GM23338 (cell line): ENCODE data around the gene DCT. TPM values are rescaled to one million over a fixed set of nuclear protein-coding genes. Genes with fewer than 3 reads are reported as not detected.

Experiments
- ATAC-seq: fragments of 200-7000 bp; cut with Tn5 transposase; 3 replicates; pipeline ENCODE4 v1.9.1; 2020
- DNase-seq: peaks from one replicate; pipeline ENCODE4 v3.0.0-alpha.2; 2015; ENCODE audit warnings: low spot score
- H2AFZ ChIP-seq: fragments of 200-600 bp; sonication (generic); 2 replicates; pipeline ENCODE4 v1.8.0; 2016; ENCODE audit warnings: antibody characterized with exemption, mild to moderate bottlenecking, moderate library complexity
- H3F3A ChIP-seq: fragments of 200-600 bp; sonication (generic); replicated peaks from 2 replicates; pipeline ENCODE4 v1.8.0; 2017; ENCODE audit warnings: antibody characterized with exemption, mixed run types, low read depth
- H3K27ac ChIP-seq: fragments of 200-600 bp; sonication (generic); 2 replicates; pipeline ENCODE4 v1.6.1; 2016; ENCODE audit warnings: low read depth
- H3K27me3 ChIP-seq: fragments of 200-600 bp; sonication (generic); 2 replicates; pipeline ENCODE4 v1.8.0; 2016; ENCODE audit warnings: mild to moderate bottlenecking, mixed run types, moderate library complexity; ENCODE audit not compliant: insufficient read depth
- H3K36me3 ChIP-seq: fragments of 200-600 bp; sonication (generic); 2 replicates; pipeline ENCODE4 v1.8.0; 2016; ENCODE audit warnings: mild to moderate bottlenecking; ENCODE audit not compliant: insufficient read depth
- H3K4me1 ChIP-seq: fragments of 200-600 bp; sonication (generic); 2 replicates; pipeline ENCODE4 v1.8.0; 2016; ENCODE audit warnings: mild to moderate bottlenecking, moderate library complexity; ENCODE audit not compliant: insufficient read depth
- H3K4me2 ChIP-seq: fragments of 200-600 bp; sonication (generic); 2 replicates; pipeline ENCODE4 v1.7.1; 2017; ENCODE audit warnings: mixed run types
- H3K4me3 ChIP-seq: fragments of 200-600 bp; sonication (generic); 2 replicates; pipeline ENCODE4 v1.6.1; 2016; ENCODE audit warnings: mixed run types
- H3K79me2 ChIP-seq: fragments of 200-600 bp; sonication (generic); replicated peaks from 2 replicates; pipeline ENCODE4 v1.8.0; 2017; ENCODE audit warnings: mild to moderate bottlenecking; ENCODE audit not compliant: insufficient read depth
- H3K9me2 ChIP-seq: fragments of 200-600 bp; sonication (generic); 2 replicates; pipeline ENCODE4 v1.8.0; 2017; ENCODE audit not compliant: insufficient read depth
- H4K20me1 ChIP-seq: fragments of 200-600 bp; sonication (generic); replicated peaks from 2 replicates; pipeline ENCODE4 v1.8.0; 2017; ENCODE audit warnings: mild to moderate bottlenecking; ENCODE audit not compliant: insufficient read depth
- H3K27ac Mint-ChIP-seq: 2 replicates; pipeline ENCODE4 v1.8.0; 2020; ENCODE audit warnings: inconsistent platforms, mild to moderate bottlenecking, moderate library complexity, mixed read lengths
- H3K27me3 Mint-ChIP-seq: 3 replicates; pipeline ENCODE4 v1.8.0; 2022; ENCODE audit warnings: low read depth, mild to moderate bottlenecking, moderate library complexity, mixed read lengths, inconsistent platforms; ENCODE audit not compliant: insufficient read depth, poor library complexity
- H3K36me3 Mint-ChIP-seq: 3 replicates; pipeline ENCODE4 v1.8.0; 2021; ENCODE audit warnings: low read depth, mild to moderate bottlenecking, inconsistent platforms, moderate library complexity, mixed read lengths
- H3K4me1 Mint-ChIP-seq: 3 replicates; pipeline ENCODE4 v1.8.0; 2020; ENCODE audit warnings: mild to moderate bottlenecking, inconsistent platforms, mixed read lengths
- H3K4me3 Mint-ChIP-seq: 3 replicates; pipeline ENCODE4 v1.8.0; 2021; ENCODE audit warnings: moderate library complexity, mild to moderate bottlenecking, inconsistent platforms, mixed read lengths
- H3K9me3 Mint-ChIP-seq: 3 replicates; pipeline ENCODE4 v1.8.0; 2020; ENCODE audit warnings: moderate library complexity, mild to moderate bottlenecking, inconsistent platforms, mixed read lengths
- CREB1 ChIP-seq: fragments of 250-450 bp; sonication (Bioruptor Pico); IDR thresholded peaks from 2 replicates; pipeline ENCODE4 v1.5.0; 2020; ENCODE audit warnings: low read depth, mild to moderate bottlenecking, moderate library complexity
- EZH2 ChIP-seq: fragments of 200-600 bp; sonication (generic); IDR thresholded peaks from one replicate; pipeline ENCODE4 v1.8.0; 2017; ENCODE audit warnings: antibody characterized with exemption, mild to moderate bottlenecking, low read depth; ENCODE audit not compliant: unreplicated experiment
- EZH2phosphoT487 ChIP-seq: fragments of 200-600 bp; sonication (generic); IDR thresholded peaks from one replicate; pipeline ENCODE4 v1.8.1; 2018; ENCODE audit warnings: antibody characterized with exemption; ENCODE audit not compliant: unreplicated experiment
- JUNB ChIP-seq: IDR thresholded peaks from one replicate; pipeline ENCODE4 v1.6.1; 2016; ENCODE audit warnings: antibody characterized with exemption; ENCODE audit not compliant: unreplicated experiment
- NANOG ChIP-seq: IDR thresholded peaks from 2 replicates; pipeline ENCODE4 v1.6.1; 2016; ENCODE audit warnings: antibody characterized with exemption, borderline replicate concordance
- POLR2AphosphoS5 ChIP-seq: IDR thresholded peaks from 2 replicates; pipeline ENCODE4 v1.6.1; 2016; ENCODE audit warnings: antibody characterized with exemption, low read depth
- REST ChIP-seq: IDR thresholded peaks from one replicate; pipeline ENCODE4 v1.6.1; 2018; ENCODE audit warnings: antibody characterized with exemption; ENCODE audit not compliant: unreplicated experiment
- STAT1 ChIP-seq: IDR thresholded peaks from one replicate; pipeline ENCODE4 v1.6.1; 2016; ENCODE audit warnings: antibody characterized with exemption; ENCODE audit not compliant: unreplicated experiment
- ZNF114 ChIP-seq: fragments of 250-450 bp; sonication (Bioruptor Pico); IDR thresholded peaks from 2 replicates; pipeline ENCODE4 v1.5.0; 2020; ENCODE audit warnings: mild to moderate bottlenecking, moderate library complexity
- ZNF331 ChIP-seq: fragments of 250-450 bp; sonication (Bioruptor Pico); IDR thresholded peaks from 2 replicates; pipeline ENCODE4 v1.5.0; 2020; ENCODE audit warnings: low read depth, mild to moderate bottlenecking, moderate library complexity
- ZNF462 ChIP-seq: fragments of 250-450 bp; sonication (Bioruptor Pico); IDR thresholded peaks from 2 replicates; pipeline ENCODE4 v1.5.0; 2020; ENCODE audit warnings: mild to moderate bottlenecking, moderate library complexity
- polyA plus RNA-seq: library from polyadenylated mRNA; unstranded; fragments of >200 nt; fragmentation: Nextera tagmentation; extraction: Ambion mirVana; gene quantifications from 2 replicates; pipeline ENCODE4 v1.2.1, GENCODE V29; 2016
- total RNA-seq: library from RNA; depleted of rRNA; stranded (reverse); fragments of >200 nt; shearing (Covaris generic); gene quantifications from 2 replicates; pipeline ENCODE4 v1.2.3, GENCODE V29; 2014
- TF ChIP-seq, protein P1 (sequence below): IDR thresholded peaks from 2 replicates; pipeline ENCODE4 v1.6.1; 2016; ENCODE audit warnings: antibody characterized with exemption
- TF ChIP-seq, protein P2 (sequence below), 2 experiments: fragments of 200-600 bp in 1 of 2; sonication (generic) in 1 of 2; conservative IDR thresholded peaks; 2 replicates each; pipeline versions ENCODE4 v1.5.1 to v1.6.1; 2016 to 2017; ENCODE audit warnings: antibody characterized with exemption in 2 of 2, low read depth in 2 of 2, mild to moderate bottlenecking in 2 of 2, moderate library complexity in 1 of 2

The DCT gene
- total and polyA plus RNA-seq, 2 experiments from 2014 or later = 0.14 TPM; not detected in 1

DNA sequence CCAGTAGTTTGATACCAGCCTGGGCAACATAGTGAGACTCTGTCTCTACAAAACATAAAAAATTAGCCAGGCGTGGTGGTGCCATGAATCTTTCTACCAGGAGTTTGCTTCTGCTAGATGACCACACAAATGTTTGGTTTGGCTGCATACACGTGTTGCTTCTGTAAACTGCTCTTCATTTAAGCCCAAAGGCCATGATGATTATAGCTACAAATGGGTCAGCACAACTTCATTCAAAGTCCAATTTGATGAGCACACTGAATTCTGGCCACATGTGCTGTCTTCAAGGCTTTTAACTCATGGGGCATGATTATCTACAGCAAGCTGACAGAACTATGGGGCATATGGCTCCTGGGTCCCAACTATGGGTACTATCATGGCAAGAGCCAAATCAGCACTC is 46.3 kb upstream of the DCT start:
- peaks cover 8% of the 10 kb centered on the region; the same call in 2 of the 3 replicates for H3K9me3 Mint-ChIP-seq
- DNase-seq (no peak), ATAC-seq (no peak)
- H3K27me3 Mint-ChIP-seq = peaks cover 2% of the 10 kb centered on the region
- Histone ChIP-seq H3K4me1 (no peaks in the 10 kb centered on the region), H3K27ac (no peak overlapping the region), H3K27me3 (no peaks in the 10 kb centered on the region), H4K20me1 (no peaks in the 10 kb centered on the region), H3F3A (no peaks in the 10 kb centered on the region), H3K4me3 (no peak overlapping the region), H2AFZ (no peak overlapping the region), H3K4me2 (no peak overlapping the region), H3K79me2 (no peaks in the 10 kb centered on the region), H3K9me2 (peaks cover 6% of the 10 kb centered on the region), H3K36me3 (no peaks in the 10 kb centered on the region)
- no peaks in the 10 kb centered on the region; the same call in 2 of the 3 replicates for H3K36me3 Mint-ChIP-seq
- no peak for TF ChIP-seq NANOG
- TF ChIP-seq EZH2 = no peak
- no peak for TF ChIP-seq REST
- no peak for TF ChIP-seq EZH2phosphoT487
- TF ChIP-seq, protein P1, sequence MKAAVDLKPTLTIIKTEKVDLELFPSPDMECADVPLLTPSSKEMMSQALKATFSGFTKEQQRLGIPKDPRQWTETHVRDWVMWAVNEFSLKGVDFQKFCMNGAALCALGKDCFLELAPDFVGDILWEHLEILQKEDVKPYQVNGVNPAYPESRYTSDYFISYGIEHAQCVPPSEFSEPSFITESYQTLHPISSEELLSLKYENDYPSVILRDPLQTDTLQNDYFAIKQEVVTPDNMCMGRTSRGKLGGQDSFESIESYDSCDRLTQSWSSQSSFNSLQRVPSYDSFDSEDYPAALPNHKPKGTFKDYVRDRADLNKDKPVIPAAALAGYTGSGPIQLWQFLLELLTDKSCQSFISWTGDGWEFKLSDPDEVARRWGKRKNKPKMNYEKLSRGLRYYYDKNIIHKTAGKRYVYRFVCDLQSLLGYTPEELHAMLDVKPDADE = no peak
- no peak for TF ChIP-seq ZNF462
- no peak for TF ChIP-seq CREB1
- TF ChIP-seq ZNF114 (CRISPR knock-in tag) = no peak
- no peak for TF ChIP-seq ZNF331
- TF ChIP-seq JUNB = no peak
- TF ChIP-seq STAT1 = no peak
- TF ChIP-seq, protein P2, sequence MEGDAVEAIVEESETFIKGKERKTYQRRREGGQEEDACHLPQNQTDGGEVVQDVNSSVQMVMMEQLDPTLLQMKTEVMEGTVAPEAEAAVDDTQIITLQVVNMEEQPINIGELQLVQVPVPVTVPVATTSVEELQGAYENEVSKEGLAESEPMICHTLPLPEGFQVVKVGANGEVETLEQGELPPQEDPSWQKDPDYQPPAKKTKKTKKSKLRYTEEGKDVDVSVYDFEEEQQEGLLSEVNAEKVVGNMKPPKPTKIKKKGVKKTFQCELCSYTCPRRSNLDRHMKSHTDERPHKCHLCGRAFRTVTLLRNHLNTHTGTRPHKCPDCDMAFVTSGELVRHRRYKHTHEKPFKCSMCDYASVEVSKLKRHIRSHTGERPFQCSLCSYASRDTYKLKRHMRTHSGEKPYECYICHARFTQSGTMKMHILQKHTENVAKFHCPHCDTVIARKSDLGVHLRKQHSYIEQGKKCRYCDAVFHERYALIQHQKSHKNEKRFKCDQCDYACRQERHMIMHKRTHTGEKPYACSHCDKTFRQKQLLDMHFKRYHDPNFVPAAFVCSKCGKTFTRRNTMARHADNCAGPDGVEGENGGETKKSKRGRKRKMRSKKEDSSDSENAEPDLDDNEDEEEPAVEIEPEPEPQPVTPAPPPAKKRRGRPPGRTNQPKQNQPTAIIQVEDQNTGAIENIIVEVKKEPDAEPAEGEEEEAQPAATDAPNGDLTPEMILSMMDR (conservative IDR thresholded peaks at IDR 0.05; ENCODE audit: low read depth in 2 of 2) = no peak
- TF ChIP-seq POLR2AphosphoS5 = no peak
- no peak overlapping the region for H3K4me3 Mint-ChIP-seq
- H3K27ac Mint-ChIP-seq = no peak overlapping the region
- no peaks in the 10 kb centered on the region; the same call in 2 of the 3 replicates for H3K4me1 Mint-ChIP-seq
